GM19324 (cell line): ENCODE measurements around the gene NRIP3.

Source experiments
- ATAC-seq: cut with Tn5 transposase; IDR thresholded peaks from one replicate; pipeline ENCODE4 v1.9.1; 2021; ENCODE audit warnings: mild to moderate bottlenecking, moderate library complexity; ENCODE audit not compliant: unreplicated experiment, low FRiP score

NRIP3 gene

DNA sequence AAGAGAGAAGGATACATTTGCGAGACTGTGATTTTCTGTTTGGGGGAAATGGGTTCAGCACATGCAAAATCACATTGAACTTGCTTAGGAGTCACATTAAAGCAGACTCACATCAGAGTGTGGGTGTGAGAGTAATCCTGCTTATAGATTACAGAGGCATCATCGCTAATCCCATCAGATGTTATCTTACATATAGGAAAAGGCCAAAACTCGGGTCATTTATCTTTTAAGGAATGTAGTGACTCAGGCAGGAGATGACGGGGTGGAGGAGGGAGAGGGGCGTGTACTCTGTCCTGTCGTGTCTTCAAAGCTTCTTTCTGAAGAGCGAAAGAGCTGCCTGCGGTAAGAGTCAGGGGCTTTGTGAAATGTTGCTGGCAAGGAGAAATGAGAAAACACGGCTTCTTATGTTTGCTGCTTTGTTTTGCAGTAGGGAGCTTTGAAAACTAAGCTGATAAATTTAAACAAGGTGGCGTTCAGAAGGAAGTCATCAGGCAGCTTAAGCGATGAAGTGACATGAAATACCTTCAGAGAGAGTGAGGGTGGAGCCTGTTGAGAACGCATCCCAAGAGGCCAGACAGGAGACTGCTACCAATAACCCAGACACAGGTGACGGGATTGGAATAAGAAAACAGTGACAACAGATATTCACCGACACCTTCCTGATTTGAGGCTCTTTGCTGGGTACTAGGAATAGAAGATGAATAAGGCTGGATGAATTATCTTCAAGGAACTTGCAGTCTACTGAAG is 68.9 kb downstream of the NRIP3 start:
- no peak for ATAC-seq

DNA sequence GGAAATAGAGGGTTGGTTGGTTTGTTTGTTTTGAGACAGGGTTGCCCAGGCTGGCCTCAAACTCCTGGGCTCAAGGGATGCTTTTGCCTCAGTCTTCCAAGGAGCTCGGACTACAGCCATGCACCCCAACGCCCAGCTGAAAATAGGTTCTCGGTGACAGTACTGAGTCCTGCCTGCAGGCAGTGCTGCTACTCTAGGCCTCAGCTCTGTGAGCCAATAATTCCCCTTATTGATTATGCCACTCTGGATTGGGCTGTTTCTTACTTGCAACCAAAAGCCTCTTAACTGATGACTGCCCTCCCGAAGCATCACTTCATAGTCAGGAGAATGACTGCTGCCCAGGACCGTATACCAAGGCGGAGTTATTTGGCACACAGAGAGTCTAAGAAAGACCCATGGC is 69.9 kb downstream of the NRIP3 start:
- no peak for ATAC-seq

DNA sequence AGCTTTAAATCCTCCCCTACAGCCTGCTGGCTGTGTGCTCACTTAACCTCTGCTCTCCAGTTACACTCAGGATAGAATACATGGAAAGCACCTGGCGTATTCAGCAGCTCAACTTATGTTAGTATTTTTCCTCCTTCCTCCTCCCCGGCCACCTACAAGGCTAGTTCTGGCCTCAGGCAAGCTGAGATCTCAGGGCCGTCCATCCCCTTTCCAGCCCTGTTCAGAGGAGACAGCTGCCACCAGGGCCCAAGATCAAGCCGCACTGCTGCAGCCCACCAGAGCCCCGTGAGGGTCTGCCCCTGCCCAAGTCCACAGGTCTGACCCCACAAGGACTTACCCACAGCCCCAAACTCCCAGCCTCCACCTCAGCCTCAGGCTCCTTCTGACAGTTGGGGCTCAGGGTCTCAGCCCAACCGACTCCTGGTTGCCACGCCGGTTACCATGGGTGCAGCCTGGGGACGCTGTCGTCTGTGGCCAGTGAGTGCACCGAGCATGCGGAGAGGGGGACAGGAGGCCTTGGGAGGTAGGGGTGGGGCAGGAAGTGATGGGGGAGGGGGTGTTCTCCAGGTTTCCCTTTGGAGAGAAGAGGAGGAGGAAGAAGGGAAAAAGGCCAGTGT is 71.1 kb downstream of the NRIP3 start, which contains the start of gene C11orf16:
Gene C11orf16, minus strand, starts transcription at position 384 of the 617 bp plus-strand sequence. CDS start 639 bp downstream, outside the sequence.
- no peak for ATAC-seq
